Right atrium auricular region (tissue), 2 donors: ENCODE measurements around the gene KDELR3. TPM values are rescaled to one million over a fixed set of nuclear protein-coding genes. Genes with fewer than 3 reads are reported as not detected.

Experiments
- DNase-seq: peaks from one replicate; pipeline ENCODE4 v3.0.0-alpha.2; 2019; ENCODE audit warnings: low spot score
- H3K27ac ChIP-seq, 2 donors: fragments of 200-600 bp; sonication (generic); 1 replicate in 1 of 2; 2 replicates in 1 of 2; pipeline ENCODE4 v1.5.1; 2016 to 2019
- H3K27me3 ChIP-seq, 2 donors: fragments of 200-600 bp; sonication (generic); one replicate each; pipeline versions ENCODE4 v1.5.1 to v1.6.0; 2017 to 2019
- H3K36me3 ChIP-seq: fragments of 200-600 bp; sonication (generic); one replicate; pipeline ENCODE4 v1.5.1; 2016
- H3K4me1 ChIP-seq, 2 donors: fragments of 200-600 bp; sonication (generic); one replicate each; pipeline versions ENCODE4 v1.5.1 to v1.6.0; 2017 to 2019
- H3K4me3 ChIP-seq, 2 donors: fragments of 200-600 bp; sonication (generic); 1 replicate in 1 of 2; 2 replicates in 1 of 2; pipeline ENCODE4 v1.5.1; 2017 to 2019; ENCODE audit warnings: mild to moderate bottlenecking in 1 of 2, moderate library complexity in 1 of 2
- H3K9me3 ChIP-seq, 2 donors: fragments of 200-600 bp; sonication (generic); one replicate each; pipeline ENCODE4 v1.5.1; 2019
- total RNA-seq, 2 donors: library from RNA; depleted of rRNA; stranded (reverse); fragments of >200 nt; gene quantifications; one replicate each; pipeline ENCODE4 v1.1.0, GENCODE V29; 2016
- TF ChIP-seq, protein P1 (sequence below), 2 donors: fragments of 200-600 bp; sonication (generic); IDR thresholded peaks; one replicate each; pipeline ENCODE4 v1.5.1; 2019; ENCODE audit warnings: antibody characterized with exemption in 2 of 2

KDELR3 gene
- total RNA-seq, 2 donors from 2014 or later: 8.0 to 9.2 TPM

DNA sequence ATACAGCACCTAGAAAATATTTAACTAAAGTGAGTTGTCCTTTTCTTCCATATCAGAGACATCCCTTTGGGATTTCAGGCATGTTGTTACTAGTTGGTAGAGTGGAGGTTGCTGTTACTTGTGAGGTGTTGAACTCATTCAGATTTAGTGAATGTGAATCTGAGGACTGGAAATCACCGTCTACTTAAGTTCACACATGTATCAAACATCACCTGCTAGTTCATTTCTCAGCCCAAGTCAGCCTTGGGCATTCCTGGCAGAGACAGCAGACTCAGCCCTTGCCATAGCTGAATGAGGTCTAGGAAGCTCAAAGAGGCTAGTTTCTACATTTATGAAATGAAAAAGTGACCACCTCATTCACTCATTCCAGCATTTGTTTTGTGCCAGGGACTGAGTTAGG is 9.7 kb downstream of the KDELR3 start:
- no peak overlapping the region for H3K4me3 ChIP-seq
- no peaks in the 10 kb centered on the region for H3K27me3 ChIP-seq
- TF ChIP-seq, protein P1, sequence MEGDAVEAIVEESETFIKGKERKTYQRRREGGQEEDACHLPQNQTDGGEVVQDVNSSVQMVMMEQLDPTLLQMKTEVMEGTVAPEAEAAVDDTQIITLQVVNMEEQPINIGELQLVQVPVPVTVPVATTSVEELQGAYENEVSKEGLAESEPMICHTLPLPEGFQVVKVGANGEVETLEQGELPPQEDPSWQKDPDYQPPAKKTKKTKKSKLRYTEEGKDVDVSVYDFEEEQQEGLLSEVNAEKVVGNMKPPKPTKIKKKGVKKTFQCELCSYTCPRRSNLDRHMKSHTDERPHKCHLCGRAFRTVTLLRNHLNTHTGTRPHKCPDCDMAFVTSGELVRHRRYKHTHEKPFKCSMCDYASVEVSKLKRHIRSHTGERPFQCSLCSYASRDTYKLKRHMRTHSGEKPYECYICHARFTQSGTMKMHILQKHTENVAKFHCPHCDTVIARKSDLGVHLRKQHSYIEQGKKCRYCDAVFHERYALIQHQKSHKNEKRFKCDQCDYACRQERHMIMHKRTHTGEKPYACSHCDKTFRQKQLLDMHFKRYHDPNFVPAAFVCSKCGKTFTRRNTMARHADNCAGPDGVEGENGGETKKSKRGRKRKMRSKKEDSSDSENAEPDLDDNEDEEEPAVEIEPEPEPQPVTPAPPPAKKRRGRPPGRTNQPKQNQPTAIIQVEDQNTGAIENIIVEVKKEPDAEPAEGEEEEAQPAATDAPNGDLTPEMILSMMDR (IDR thresholded peaks at IDR 0.05): no peak
- H3K36me3 ChIP-seq: peaks cover 33% of the 10 kb centered on the region
- DNase-seq: peak; percentile 36
- H3K4me1 ChIP-seq: no peaks in the 10 kb centered on the region
- no peaks in the 10 kb centered on the region for H3K9me3 ChIP-seq
- H3K27ac ChIP-seq: no peak overlapping the region

DNA sequence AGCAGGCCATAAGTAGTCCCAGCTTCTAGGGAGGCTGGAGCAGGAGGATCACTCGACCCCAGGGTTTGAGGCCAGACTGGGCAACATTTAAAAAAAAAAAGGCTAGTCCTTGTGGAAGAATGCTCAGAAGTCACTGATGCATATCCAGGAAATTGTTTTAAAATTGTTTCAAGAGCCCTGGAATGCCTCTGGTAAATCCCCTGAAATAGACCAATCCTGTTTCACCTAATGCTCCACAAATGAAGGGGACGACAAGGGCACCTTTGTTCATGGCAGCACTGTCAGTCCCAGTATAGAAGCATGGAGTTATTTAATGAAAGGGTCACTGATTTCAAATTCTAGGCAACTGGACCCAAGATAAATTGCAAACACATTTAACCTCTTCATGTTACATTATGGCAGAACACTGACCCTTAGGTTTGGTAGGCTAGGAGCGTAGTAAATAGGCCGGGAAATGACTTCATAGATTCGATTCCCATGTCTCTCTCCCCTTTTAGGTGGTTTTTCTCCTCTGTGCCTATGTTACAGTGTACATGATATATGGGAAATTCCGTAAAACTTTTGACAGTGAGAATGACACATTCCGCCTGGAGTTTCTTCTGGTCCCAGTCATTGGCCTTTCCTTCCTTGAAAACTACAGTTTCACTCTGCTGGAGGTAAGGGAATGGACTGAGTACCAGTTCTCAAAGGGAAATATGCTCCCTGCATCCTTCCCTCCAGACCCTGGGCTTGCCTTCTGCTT is 11.4 kb downstream of the KDELR3 start:
- Histone ChIP-seq H3K4me1 (no peaks in the 10 kb centered on the region), H3K27me3 (no peaks in the 10 kb centered on the region), H3K4me3 (no peak overlapping the region), H3K9me3 (no peaks in the 10 kb centered on the region), H3K27ac (no peak overlapping the region), H3K36me3 (peaks cover 49% of the 10 kb centered on the region)
- TF ChIP-seq, protein P1 (IDR thresholded peaks at IDR 0.05): no peak
- no peak for DNase-seq

DNA sequence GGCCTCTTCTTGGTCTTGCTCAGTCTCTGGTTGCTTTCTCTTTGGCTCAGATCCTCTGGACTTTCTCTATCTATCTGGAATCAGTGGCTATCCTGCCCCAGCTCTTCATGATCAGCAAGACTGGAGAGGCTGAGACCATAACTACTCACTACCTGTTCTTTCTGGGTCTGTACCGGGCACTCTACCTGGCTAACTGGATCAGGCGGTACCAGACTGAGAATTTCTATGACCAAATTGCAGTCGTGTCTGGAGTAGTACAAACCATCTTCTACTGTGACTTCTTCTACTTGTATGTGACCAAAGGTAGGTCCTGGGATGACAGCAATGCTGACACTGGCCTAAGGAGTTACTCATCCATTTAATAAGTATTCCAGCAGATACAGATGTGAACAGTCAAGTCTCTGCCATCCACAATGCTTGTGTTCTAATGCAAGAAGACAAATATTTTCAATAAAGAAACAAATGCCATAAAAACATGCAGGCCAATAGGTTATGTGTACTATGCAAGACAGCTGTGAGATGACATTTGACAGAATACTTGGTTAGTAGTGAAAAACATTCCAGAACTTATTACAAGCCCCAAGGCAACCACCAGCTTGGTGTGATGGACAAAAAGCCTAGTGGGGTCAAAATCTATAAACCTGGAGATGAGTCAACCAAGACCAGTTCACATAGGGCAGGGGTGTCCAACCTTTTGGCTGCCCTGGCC is 13.4 kb downstream of the KDELR3 start:
- Histone ChIP-seq H3K27ac (no peak overlapping the region), H3K4me1 (no peaks in the 10 kb centered on the region), H3K36me3 (peaks cover 70% of the 10 kb centered on the region), H3K4me3 (no peak overlapping the region), H3K9me3 (no peaks in the 10 kb centered on the region), H3K27me3 (no peaks in the 10 kb centered on the region)
- DNase-seq: no peak
- TF ChIP-seq, protein P1 (IDR thresholded peaks at IDR 0.05): no peak

DNA sequence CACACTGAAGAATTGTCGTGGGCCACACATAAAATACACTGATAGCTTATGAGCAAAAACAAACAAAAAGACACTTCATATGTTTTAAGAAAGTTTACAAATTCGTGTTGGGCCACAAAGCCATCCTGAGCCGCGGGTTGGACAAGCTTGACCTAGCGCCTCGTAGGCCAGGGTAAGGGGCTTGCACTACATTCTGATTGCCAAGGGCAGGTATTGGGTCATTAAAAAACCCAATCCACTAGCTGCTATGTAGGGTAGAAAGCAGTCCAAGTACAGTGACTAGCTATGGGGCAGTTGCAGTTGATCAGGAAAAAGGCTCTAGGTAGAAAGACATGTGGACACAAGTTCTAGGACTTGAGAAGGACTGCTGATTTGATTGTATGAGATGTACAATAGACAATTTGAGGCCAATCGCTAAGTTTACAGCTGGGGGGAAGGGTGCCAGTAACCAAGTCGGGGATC is 14.0 kb downstream of the KDELR3 start:
- no peak for DNase-seq
- H3K9me3 ChIP-seq: no peaks in the 10 kb centered on the region
- H3K27me3 ChIP-seq: no peaks in the 10 kb centered on the region
- H3K36me3 ChIP-seq: peaks cover 76% of the 10 kb centered on the region
- no peak overlapping the region for H3K4me3 ChIP-seq
- TF ChIP-seq, protein P1 (IDR thresholded peaks at IDR 0.05): no peak
- H3K27ac ChIP-seq: no peak overlapping the region
- H3K4me1 ChIP-seq: no peaks in the 10 kb centered on the region

DNA sequence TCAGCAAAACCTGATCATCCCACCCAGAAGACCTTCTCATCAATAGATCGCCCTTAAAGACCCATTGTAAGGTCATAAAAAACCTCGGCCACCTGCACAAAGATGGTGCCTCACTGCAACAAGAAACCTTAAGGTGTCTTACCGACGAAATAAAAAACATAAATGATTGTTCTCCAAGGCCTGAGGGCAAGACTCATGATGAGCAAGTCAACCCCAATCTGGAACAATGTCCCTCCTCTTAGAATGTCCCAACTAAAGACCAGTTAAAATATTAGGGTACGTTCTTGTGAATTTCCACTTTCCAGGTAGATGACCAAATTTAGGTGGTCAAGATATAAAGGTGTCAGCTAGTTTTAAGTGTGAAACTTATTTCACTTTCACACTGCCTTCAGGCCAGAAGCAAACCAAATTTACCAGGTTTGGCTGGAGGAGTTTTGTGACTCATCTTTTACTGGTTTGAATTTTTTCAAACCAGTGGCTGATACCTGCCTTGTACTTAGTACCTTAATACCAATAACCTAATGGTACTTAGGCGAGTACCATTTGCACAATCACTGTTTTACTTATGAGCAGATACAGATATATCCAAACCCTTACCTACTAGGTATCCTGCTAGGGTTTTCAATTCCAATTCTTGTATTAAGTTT is 14.9 kb downstream of the KDELR3 start:
- Histone ChIP-seq H3K4me1 (no peaks in the 10 kb centered on the region), H3K9me3 (no peaks in the 10 kb centered on the region), H3K4me3 (no peak overlapping the region), H3K36me3 (peaks cover 85% of the 10 kb centered on the region), H3K27ac (no peak overlapping the region), H3K27me3 (no peaks in the 10 kb centered on the region)
- TF ChIP-seq, protein P1 (IDR thresholded peaks at IDR 0.05): no peak
- no peak for DNase-seq
